ENCODE results near the gene ATP11A.

DNA sequence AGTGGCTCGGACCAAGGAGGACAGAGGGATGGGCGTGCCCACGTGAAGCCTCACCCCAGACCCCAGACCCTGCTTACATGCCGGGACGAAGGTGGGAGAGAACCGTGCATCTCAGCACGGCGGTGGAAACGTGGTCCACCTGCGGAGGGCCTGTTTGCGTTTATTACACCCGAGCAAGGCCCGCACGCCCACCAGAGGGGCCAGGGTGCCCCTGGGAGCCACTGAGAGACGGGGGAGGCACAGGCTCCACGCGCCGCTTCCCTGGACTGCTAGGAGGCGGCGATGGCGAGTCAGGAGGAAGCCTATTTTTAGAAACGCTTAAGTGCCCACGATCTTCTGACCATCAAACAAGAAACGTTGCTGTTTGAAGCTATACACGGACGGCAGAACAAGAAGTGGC lies 80.7 kb downstream of the ATP11A start:
- TF ChIP-seq, protein P1, sequence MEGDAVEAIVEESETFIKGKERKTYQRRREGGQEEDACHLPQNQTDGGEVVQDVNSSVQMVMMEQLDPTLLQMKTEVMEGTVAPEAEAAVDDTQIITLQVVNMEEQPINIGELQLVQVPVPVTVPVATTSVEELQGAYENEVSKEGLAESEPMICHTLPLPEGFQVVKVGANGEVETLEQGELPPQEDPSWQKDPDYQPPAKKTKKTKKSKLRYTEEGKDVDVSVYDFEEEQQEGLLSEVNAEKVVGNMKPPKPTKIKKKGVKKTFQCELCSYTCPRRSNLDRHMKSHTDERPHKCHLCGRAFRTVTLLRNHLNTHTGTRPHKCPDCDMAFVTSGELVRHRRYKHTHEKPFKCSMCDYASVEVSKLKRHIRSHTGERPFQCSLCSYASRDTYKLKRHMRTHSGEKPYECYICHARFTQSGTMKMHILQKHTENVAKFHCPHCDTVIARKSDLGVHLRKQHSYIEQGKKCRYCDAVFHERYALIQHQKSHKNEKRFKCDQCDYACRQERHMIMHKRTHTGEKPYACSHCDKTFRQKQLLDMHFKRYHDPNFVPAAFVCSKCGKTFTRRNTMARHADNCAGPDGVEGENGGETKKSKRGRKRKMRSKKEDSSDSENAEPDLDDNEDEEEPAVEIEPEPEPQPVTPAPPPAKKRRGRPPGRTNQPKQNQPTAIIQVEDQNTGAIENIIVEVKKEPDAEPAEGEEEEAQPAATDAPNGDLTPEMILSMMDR (conservative IDR thresholded peaks at IDR 0.05; ENCODE audit: low read depth in 2 of 2): no peak
- TF ChIP-seq EZH2 (IDR thresholded peaks at IDR 0.05; ENCODE audit: low read depth, unreplicated experiment): no peak
- TF ChIP-seq POLR2AphosphoS5 (IDR thresholded peaks at IDR 0.05; ENCODE audit: low read depth): no peak

All from GM23338 (cell line).